CD1c-positive myeloid dendritic cell (primary cell): ENCODE data around the gene SAPCD2.

Experiments used
- DNase-seq: peaks from one replicate; pipeline ENCODE4 v3.0.0-alpha.2; 2016; ENCODE audit errors: extremely low spot score

Gene SAPCD2

GRCh38 chr9:137049544-137050449, 20.6 kb downstream of the SAPCD2 start:
- peak; percentile 59 for DNase-seq

GRCh38 chr9:137048655-137049543, 21.5 kb downstream of the SAPCD2 start:
- DNase-seq = no peak

- peak; percentile 82 for DNase-seq
Measured at GRCh38 chr9:137046088-137046787, 24.1 kb downstream of the SAPCD2 start, which contains the start of gene NPDC1. Gene NPDC1 (minus strand): TSS chr9:137046177. CDS start chr9:137045989, 188 bp downstream.

GRCh38 chr9:137045294-137046087, 24.9 kb downstream of the SAPCD2 start:
- no peak for DNase-seq

GRCh38 chr9:137044502-137045177, 25.7 kb downstream of the SAPCD2 start:
- DNase-seq = peak; percentile 16

GRCh38 chr9:137044037-137044436, 26.3 kb downstream of the SAPCD2 start:
- no peak for DNase-seq

GRCh38 chr9:137042751-137043727, 27.3 kb downstream of the SAPCD2 start:
- DNase-seq = no peak

- no peak for DNase-seq
Measured at GRCh38 chr9:137041124-137041523, 29.2 kb downstream of the SAPCD2 start.

- no peak for DNase-seq
Measured at GRCh38 chr9:137040568-137040967, 29.8 kb downstream of the SAPCD2 start.

GRCh38 chr9:137039611-137040366, 30.6 kb downstream of the SAPCD2 start:
- no peak for DNase-seq

- no peak for DNase-seq
Measured at GRCh38 chr9:137038916-137039315, 31.4 kb downstream of the SAPCD2 start.

GRCh38 chr9:137037483-137037882, 32.9 kb downstream of the SAPCD2 start:
- no peak for DNase-seq

- DNase-seq = no peak
Measured at GRCh38 chr9:137037035-137037434, 33.3 kb downstream of the SAPCD2 start.

GRCh38 chr9:137035937-137036336, 34.4 kb downstream of the SAPCD2 start:
- DNase-seq = no peak

- DNase-seq = no peak
Measured at GRCh38 chr9:137035507-137035834, 34.9 kb downstream of the SAPCD2 start.

GRCh38 chr9:137034709-137035506, 35.4 kb downstream of the SAPCD2 start:
- peak; percentile 90 for DNase-seq

- DNase-seq = peak; percentile 53
Measured at GRCh38 chr9:137034039-137034708, 36.2 kb downstream of the SAPCD2 start.
